MCF 10A (cell line): Measurements from ENCODE around the gene SMYD4. TPM values are rescaled to one million over a fixed set of nuclear protein-coding genes. Genes with fewer than 3 reads are reported as not detected.
A peak's percentile ranks its signal among the peaks of the same experiment; 100 is the strongest.
"Not testable (repeated sequence)": the region's sequence is repeated elsewhere in the genome, so short reads cannot be mapped to it uniquely, and the experiment has no call there.

Source experiments
- BruUV-seq: library from RNA; stranded (reverse); fragments of 400-500 nt; replicated peaks from 2 replicates; lab custom pipeline; 2021; lab: Mats Ljungman, UMichigan
- CTCF ChIA-PET: fragments of 300-600 bp; sonication (Branson Sonifier 250); formaldehyde crosslinking; extraction: SDS; loops from one replicate; lab custom pipeline; 2021; ENCODE audit warnings: antibody characterized with exemption, inconsistent platforms; lab: Yijun Ruan, JAX
- POLR2A ChIA-PET: fragments of 300-600, 350-650 bp; sonication (Branson Sonifier 250); formaldehyde crosslinking; extraction: SDS; loops from one replicate; lab custom pipeline; 2020; ENCODE audit warnings: antibody characterized with exemption, inconsistent platforms; lab: Yijun Ruan, JAX
- DNase-seq: peaks from one replicate; pipeline ENCODE4 v3.0.0-alpha.2; 2018; ENCODE audit not compliant: unreplicated experiment
- H3K27ac Mint-ChIP-seq: one replicate; pipeline ENCODE4 v1.8.0; 2022; ENCODE audit warnings: mild to moderate bottlenecking, low read depth, mixed read lengths; ENCODE audit not compliant: unreplicated experiment
- H3K27me3 Mint-ChIP-seq: one replicate; pipeline ENCODE4 v1.8.0; 2022; ENCODE audit warnings: mixed read lengths; ENCODE audit not compliant: insufficient read depth, unreplicated experiment
- H3K36me3 Mint-ChIP-seq: one replicate; pipeline ENCODE4 v1.8.0; 2022; ENCODE audit warnings: mild to moderate bottlenecking, moderate library complexity, mixed read lengths; ENCODE audit not compliant: insufficient read depth, unreplicated experiment
- H3K4me1 Mint-ChIP-seq: one replicate; pipeline ENCODE4 v1.8.0; 2022; ENCODE audit warnings: mixed read lengths; ENCODE audit not compliant: insufficient read depth, unreplicated experiment
- H3K4me3 Mint-ChIP-seq: one replicate; pipeline ENCODE4 v1.8.0; 2022; ENCODE audit warnings: mild to moderate bottlenecking, moderate library complexity, mixed read lengths; ENCODE audit not compliant: unreplicated experiment
- H3K9me3 Mint-ChIP-seq: one replicate; pipeline ENCODE4 v1.8.0; 2022; ENCODE audit warnings: mixed read lengths; ENCODE audit not compliant: unreplicated experiment
- CTCF ChIP-seq: fragments of 200-600 bp; IDR thresholded peaks from one replicate; pipeline ENCODE4 v1.8.0; 2022; ENCODE audit warnings: antibody characterized with exemption, mild to moderate bottlenecking; ENCODE audit not compliant: unreplicated experiment
- intact Hi-C: fragments of 100-400 bp; cut with micrococcal nuclease; formaldehyde crosslinking; loops from 2 replicates; pipeline ENCODE4 v1.14.1; 2022
- total RNA-seq: library from RNA; stranded (reverse); gene quantifications from 2 replicates; pipeline ENCODE4 v1.2.3, GENCODE V29; 2022

Gene SMYD4
- total RNA-seq, 1 experiment from 2014 or later, result 8.3 TPM

DNA sequence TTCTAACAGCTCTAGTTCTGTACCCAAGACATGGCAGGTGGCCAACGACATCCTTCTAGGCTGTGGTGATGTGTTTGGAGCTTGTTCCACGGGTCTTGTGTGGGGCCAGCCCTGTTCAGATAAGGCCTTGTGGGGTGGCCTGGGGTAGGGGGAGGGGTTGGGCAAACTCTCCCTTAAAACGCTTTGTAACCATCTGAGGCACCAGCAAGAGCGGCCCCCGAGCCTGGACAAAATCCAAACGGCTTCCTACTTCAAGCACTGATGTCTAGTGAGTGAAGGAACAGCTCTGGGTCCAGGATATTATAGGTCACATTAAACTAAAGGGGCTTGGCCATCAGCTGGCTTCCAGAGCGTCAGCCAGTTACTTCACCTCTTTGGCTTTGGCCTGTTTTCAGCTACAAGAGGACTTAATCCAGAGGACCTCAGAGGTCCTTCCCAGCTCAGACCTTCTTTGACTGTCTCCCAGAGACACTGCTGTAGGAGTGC lies 56.0 kb downstream of the SMYD4 start:
- ChIA-PET CTCF (interaction anchor here (0.5 to 2.0 kb wide), 7 partner anchors 9 to 195 kb away, joined by 3 to 6 read pairs (median 3); no protein-coding TSS in a partner anchor), POLR2A (interaction anchor here (0.6 to 5.1 kb wide), 7 partner anchors 8 to 57 kb away, joined by 3 to 35 read pairs (median 3); no protein-coding TSS in a partner anchor)
- Mint-ChIP-seq H3K27ac (peak overlapping the region; percentile 16), H3K4me1 (peaks cover 11% of the 10 kb centered on the region), H3K4me3 (no peak overlapping the region), H3K27me3 (no peaks in the 10 kb centered on the region), H3K9me3 (no peaks in the 10 kb centered on the region), H3K36me3 (no peaks in the 10 kb centered on the region)
- no peak for TF ChIP-seq CTCF
- intact Hi-C loops, result no loop called here
- no peak for DNase-seq
- BruUV-seq, result no TSS peak

DNA sequence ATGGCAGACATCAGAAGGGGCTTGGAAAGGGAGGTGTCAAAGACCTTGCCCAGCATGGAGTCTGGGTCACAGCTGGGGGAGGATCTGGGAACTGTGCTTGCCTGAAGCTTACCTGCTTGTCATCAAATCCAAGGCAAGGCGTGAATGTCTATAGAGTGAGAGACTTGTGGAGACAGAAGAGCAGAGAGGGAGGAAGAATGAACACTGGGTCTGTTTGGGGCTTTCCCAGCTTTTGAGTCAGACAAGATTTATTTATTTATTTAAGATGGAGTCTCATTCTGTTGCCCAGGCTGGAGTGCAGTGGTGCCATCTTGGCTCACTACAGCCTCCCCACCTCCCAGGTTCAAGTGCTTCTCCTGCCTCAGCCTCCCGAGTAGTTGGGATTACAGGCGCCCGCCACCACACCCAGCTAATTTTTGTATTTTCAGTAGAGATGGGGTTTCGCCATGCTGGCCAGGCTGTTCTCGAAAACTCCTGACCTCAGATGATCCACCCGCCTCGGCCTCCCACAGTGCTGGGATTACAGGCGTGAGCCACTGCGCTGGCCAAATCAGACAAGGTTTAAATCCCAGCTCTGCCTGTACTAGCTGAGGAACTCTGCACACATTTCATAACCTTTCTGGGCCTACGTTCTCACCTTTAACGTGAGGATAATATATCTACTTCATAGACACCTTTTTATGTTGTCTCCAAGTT lies 56.6 kb downstream of the SMYD4 start:
- BruUV-seq, H3K9me3 Mint-ChIP-seq, intact Hi-C loops, H3K4me3 Mint-ChIP-seq, H3K36me3 Mint-ChIP-seq, H3K27me3 Mint-ChIP-seq: not testable (repeated sequence)
- ChIA-PET POLR2A (interaction anchor here (0.6 to 5.1 kb wide), 7 partner anchors 8 to 57 kb away, joined by 3 to 35 read pairs (median 3); no protein-coding TSS in a partner anchor), CTCF (interaction anchor here (0.5 to 2.0 kb wide), 7 partner anchors 9 to 195 kb away, joined by 3 to 6 read pairs (median 3); no protein-coding TSS in a partner anchor)
- peak; percentile 11 for DNase-seq
- Mint-ChIP-seq H3K27ac (peak overlapping the region; percentile 16), H3K4me1 (peaks cover 11% of the 10 kb centered on the region)

- DNase-seq, result peak; percentile 70
- Mint-ChIP-seq H3K9me3 (no peaks in the 10 kb centered on the region), H3K4me3 (no peak overlapping the region), H3K27ac (peak overlapping the region; percentile 71), H3K36me3 (no peaks in the 10 kb centered on the region), H3K4me1 (peaks cover 11% of the 10 kb centered on the region), H3K27me3 (no peaks in the 10 kb centered on the region)
- no peak for TF ChIP-seq CTCF
- POLR2A ChIA-PET, result interaction anchor here (0.6 to 5.1 kb wide), 14 partner anchors 8 to 84 kb away, joined by 3 to 45 read pairs (median 6); partner anchors contain the start of genes RPA1, SERPINF1, SMYD4 and WDR81
- no TSS peak for BruUV-seq
- intact Hi-C loops, result no loop called here
- CTCF ChIA-PET, result interaction anchor here (0.6 to 3.1 kb wide), 4 partner anchors 9 to 39 kb away, joined by 3 to 19 read pairs (median 3); no protein-coding TSS in a partner anchor
Observed at GRCh38 chr17:1769822-1770477, 59.8 kb downstream of the SMYD4 start.

- POLR2A ChIA-PET, result interaction anchor here (0.6 to 2.1 kb wide), 3 partner anchors 12 to 74 kb away, joined by 4 to 9 read pairs (median 6); no protein-coding TSS in a partner anchor
- Mint-ChIP-seq H3K27ac (no peak overlapping the region), H3K27me3 (no peaks in the 10 kb centered on the region), H3K4me1 (peaks cover 6% of the 10 kb centered on the region), H3K36me3 (no peaks in the 10 kb centered on the region), H3K9me3 (no peaks in the 10 kb centered on the region), H3K4me3 (no peak overlapping the region)
- DNase-seq, result no peak
- intact Hi-C loops, result no loop called here
- CTCF ChIA-PET, result no interaction called here
- no TSS peak for BruUV-seq
- no peak for TF ChIP-seq CTCF
Observed at GRCh38 chr17:1767358-1767757, 62.3 kb downstream of the SMYD4 start.
